Activated CD4-positive, alpha-beta T cell treated with anti-CD3 and anti-CD28 coated beads for 48 hours (primary cell): ENCODE measurements around the gene C4orf50.
A peak's percentile ranks its signal among the peaks of the same experiment; 100 is the strongest.

Experiments used
- DNase-seq: peaks from one replicate; pipeline ENCODE4 v3.0.0-alpha.2; 2020

C4orf50 gene

GRCh38 chr4:6043188-6043587, 25.0 kb upstream of the C4orf50 start:
- no peak for DNase-seq

GRCh38 chr4:6042293-6043063, 24.2 kb upstream of the C4orf50 start:
- DNase-seq: no peak

- no peak for DNase-seq
These were observed 23.6 kb upstream of the C4orf50 start for GRCh38 chr4:6041800-6042199.

GRCh38 chr4:6038711-6039110, 20.5 kb upstream of the C4orf50 start:
- DNase-seq: no peak

- no peak for DNase-seq
These were observed 17.6 kb upstream of the C4orf50 start for GRCh38 chr4:6035786-6036185.

- DNase-seq: no peak
These were observed 15.2 kb upstream of the C4orf50 start for GRCh38 chr4:6033381-6033780.

- DNase-seq: no peak
These were observed 14.3 kb upstream of the C4orf50 start for GRCh38 chr4:6032249-6033244.

GRCh38 chr4:6031846-6032245, 13.6 kb upstream of the C4orf50 start:
- DNase-seq: no peak

GRCh38 chr4:6030679-6031078, 12.4 kb upstream of the C4orf50 start:
- no peak for DNase-seq

- DNase-seq: no peak
These were observed 11.0 kb upstream of the C4orf50 start for GRCh38 chr4:6029254-6029653.

GRCh38 chr4:6028168-6028567, 9.9 kb upstream of the C4orf50 start:
- DNase-seq: no peak

GRCh38 chr4:6027392-6027791, 9.2 kb upstream of the C4orf50 start:
- no peak for DNase-seq

GRCh38 chr4:6024313-6024960, 6.2 kb upstream of the C4orf50 start:
- no peak for DNase-seq

GRCh38 chr4:6023731-6024130, 5.5 kb upstream of the C4orf50 start:
- no peak for DNase-seq

GRCh38 chr4:6022607-6023288, 4.5 kb upstream of the C4orf50 start:
- no peak for DNase-seq

- no peak for DNase-seq
These were observed 3.8 kb upstream of the C4orf50 start for GRCh38 chr4:6021831-6022606.

- DNase-seq: no peak
These were observed 2.4 kb upstream of the C4orf50 start for GRCh38 chr4:6020613-6021012.

GRCh38 chr4:6019316-6020263, 1.4 kb upstream of the C4orf50 start:
- DNase-seq: peak; percentile 40

GRCh38 chr4:6017800-6018199, 431 bp downstream of the C4orf50 start:
- DNase-seq: no peak

GRCh38 chr4:6017030-6017429, 1.2 kb downstream of the C4orf50 start:
- DNase-seq: no peak

GRCh38 chr4:6013564-6013963, 4.7 kb downstream of the C4orf50 start:
- no peak for DNase-seq
